GM18517 (cell line): ENCODE results near the gene ERG.

ENCODE experiments used
- ATAC-seq: cut with Tn5 transposase; IDR thresholded peaks from one replicate; pipeline ENCODE4 v1.9.1; 2021; ENCODE audit warnings: mild to moderate bottlenecking, moderate library complexity; ENCODE audit not compliant: unreplicated experiment

Gene ERG

DNA sequence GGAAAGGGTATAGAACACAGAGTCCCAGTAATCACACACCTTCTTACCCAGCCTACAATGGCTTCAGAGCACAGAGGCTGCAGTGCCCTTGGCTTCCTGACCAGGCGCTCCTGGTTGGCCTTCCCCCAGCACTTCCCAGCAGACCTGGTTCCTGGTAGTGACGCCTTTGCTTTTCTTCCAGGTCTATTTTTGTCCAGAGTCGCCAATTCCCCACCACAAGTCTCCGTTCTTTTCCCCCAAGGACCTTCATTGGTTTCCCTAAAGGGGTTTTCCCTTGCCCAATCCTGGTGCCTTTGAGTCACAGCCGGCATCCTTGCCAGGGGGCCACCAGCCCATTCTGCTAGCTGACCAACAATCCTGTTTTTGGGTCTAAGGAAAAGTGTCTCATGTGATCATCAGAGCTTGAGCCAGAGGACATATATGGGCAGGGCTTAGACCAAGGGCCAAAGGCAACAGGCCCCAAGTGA lies 156.7 kb downstream of the ERG start:
- no peak for ATAC-seq

DNA sequence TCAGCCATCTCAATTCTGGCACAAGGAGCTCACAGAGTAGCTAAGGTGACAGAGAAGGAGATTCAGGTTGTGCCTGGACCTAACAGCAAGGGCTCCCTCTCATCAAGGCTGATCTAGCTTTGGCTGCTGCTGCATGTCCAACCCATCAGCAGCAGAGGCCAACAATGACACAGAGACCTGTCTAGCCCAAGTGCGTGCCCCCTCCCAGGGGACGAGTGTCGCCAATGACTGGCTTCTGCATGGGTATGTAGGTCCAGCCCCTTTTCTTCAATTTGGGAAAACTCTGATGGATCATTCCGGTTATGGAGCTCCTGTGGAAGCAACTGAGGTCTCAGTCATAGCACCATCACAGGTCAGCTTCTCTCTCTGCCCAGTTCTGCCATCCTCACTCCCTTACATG lies 158.1 kb downstream of the ERG start:
- no peak for ATAC-seq

DNA sequence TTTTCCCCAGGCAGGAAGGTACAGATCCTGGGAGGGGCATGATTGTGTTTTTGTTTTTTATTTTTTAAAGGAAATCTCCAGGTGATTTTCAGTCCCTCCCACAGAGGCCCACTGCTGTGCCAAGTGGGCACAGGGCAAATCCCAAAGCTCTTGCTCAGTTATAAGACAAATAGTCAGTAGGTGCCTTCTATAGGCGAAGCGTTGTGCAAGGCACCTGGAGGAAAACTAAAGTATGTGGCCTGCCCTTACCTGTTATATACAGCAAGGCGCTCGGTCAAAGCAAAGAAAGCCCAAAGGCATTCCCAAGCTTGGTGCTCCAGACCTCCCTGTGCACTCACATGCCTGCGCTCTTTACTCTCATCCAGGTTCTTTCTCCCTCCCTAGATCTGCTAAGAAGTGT lies 160.5 kb downstream of the ERG start:
- no peak for ATAC-seq

DNA sequence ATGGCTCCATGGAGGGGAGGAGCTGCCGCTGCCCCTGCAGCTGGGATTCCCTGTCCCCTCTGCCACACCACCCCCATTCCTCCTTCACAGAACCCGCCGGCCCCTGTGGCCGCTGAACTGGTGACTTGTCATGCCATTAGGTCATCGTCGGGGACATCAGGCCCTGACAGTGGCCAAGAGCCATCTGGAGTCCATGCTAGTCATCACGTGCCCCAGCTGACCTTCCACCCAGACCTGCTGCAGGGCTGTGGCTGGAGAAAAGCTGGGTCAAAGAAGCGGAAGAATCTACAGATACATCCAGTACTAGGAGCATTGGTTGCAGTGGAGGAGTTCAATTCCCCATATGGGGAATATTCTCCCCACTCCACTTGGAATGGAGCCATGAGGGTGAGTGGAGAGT lies 163.4 kb downstream of the ERG start:
- ATAC-seq: no peak

DNA sequence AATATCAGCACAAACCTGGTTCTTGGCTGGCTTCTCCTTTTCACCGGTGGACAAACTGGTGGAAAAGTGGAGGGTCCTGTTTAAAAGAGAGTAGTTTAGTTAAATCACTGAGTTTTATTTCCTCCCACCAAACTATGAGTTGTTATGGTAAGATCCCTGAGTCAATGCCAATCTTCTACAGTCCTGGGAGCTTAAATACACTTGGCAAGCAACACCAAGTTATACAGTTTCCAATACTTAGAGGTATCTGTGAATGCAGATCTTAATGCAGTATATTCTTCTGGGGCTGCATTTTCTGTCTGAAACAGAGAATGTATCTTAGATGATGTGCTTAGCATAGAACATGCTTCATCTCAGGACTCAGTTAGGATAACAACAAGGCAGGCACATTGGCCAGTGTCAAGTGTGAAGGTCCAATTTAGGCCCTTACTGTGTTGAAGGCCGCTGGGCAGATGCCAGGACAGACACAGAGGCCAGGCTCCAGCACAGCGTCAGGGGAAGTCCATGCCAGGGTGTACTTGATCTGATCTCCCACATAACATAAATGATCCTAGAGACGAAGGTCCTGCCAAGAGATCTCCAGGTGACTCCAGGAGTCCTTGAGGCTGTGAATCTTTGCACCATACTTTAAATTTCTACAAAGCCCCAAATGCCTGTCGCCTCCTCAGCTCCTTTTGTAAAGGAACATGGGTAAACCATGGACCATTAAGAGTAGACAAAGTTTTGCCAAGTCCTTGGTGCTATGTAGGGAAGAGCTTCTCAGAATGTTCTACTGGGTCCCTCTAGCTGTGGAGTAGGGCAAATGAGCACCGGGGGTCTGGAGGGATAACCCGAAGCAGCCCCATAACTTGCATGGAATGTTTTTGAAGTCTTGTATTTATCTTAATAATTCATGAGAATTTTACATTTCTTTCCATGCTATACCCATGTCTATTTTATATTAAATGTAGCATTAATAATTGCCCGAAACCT lies 164.7 kb downstream of the ERG start:
- ATAC-seq: no peak

DNA sequence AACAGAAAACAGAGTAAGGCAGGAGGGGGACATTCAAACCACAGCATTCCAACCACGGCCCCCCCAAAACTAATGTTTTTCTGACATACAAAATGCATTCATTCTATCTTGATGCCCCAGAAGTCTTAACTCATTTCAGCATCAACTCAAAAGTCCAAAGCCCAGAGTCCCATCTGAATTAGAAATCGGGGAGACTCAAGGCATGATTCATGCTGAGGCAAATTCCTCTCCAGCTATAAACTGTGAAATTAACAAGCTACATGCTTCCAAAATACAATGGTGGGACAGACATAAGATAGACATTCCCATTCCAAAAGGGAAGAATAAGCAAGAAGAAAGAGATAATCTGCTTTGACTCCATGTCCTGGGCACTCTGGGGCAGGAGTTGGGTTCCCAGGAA lies 167.6 kb downstream of the ERG start:
- ATAC-seq: no peak
